GM12878 (cell line): ENCODE results near the gene SNRNP25.

Experiments used
- BCL11A ChIP-seq: IDR thresholded peaks from 2 replicates; pipeline ENCODE4 v1.6.1; 2011; ENCODE audit warnings: low read depth, low read length
- MEF2A ChIP-seq: IDR thresholded peaks from 2 replicates; pipeline ENCODE4 v1.6.1; 2011; ENCODE audit warnings: low read depth, mild to moderate bottlenecking, low read length, moderate library complexity; ENCODE audit not compliant: insufficient read depth
- MTA2 ChIP-seq: fragments of 450-650 bp; IDR thresholded peaks from 2 replicates; pipeline ENCODE4 v1.6.1; 2016; ENCODE audit warnings: low read depth, mild to moderate bottlenecking, moderate library complexity
- POLR2AphosphoS2 ChIP-seq: IDR thresholded peaks from 2 replicates; pipeline ENCODE4 v1.6.1; 2011; ENCODE audit warnings: low read depth, mild to moderate bottlenecking, low read length, improper control_type of control experiment, moderate library complexity
- SIN3A ChIP-seq: IDR thresholded peaks from 2 replicates; pipeline ENCODE4 v1.6.1; 2012; ENCODE audit warnings: low read depth, low read length, improper control_type of control experiment
- STAT3 ChIP-seq: IDR thresholded peaks from 2 replicates; pipeline ENCODE4 v1.6.1; 2011; ENCODE audit warnings: low read depth, low read length, improper control_type of control experiment
- TF ChIP-seq, protein P1 (sequence below), 3 experiments: IDR thresholded peaks in 2 of 3; conservative IDR thresholded peaks in 1 of 3; 2 replicates each; pipeline ENCODE4 v1.5.1; 2011; ENCODE audit warnings: low read depth in 3 of 3, low read length in 3 of 3, mild to moderate bottlenecking in 3 of 3, control low read depth in 2 of 3, moderate library complexity in 2 of 3, inconsistent platforms in 1 of 3, mixed read lengths in 1 of 3; ENCODE audit not compliant: control insufficient read depth in 2 of 3, insufficient read depth in 1 of 3; ENCODE audit errors: extremely low read depth in 1 of 3
- TF ChIP-seq, protein P2 (sequence below): IDR thresholded peaks from 2 replicates; pipeline ENCODE4 v1.6.1; 2012; ENCODE audit warnings: mild to moderate bottlenecking, low read depth, low read length

DNA sequence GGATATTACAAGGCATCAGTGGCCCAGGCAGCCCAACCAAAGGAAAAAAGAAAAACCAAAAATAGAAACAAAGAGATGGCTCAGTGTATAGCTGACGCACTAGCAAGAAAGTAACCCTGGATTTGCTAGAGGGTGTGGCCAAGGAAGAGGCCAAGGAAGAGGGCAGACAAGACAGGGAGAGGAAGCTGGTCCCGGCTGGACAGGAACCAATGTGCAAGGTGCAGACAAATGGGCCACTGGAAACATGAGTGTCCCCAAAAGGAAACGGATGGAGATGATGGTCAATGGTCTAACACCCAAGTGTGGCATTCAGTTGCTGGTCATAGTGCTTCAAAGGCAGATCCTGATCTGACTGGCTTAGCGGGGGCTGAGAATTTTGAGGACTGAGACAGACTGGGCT, 10.9 kb upstream of the SNRNP25 start:
- no peak for TF ChIP-seq MTA2
- TF ChIP-seq, protein P1, sequence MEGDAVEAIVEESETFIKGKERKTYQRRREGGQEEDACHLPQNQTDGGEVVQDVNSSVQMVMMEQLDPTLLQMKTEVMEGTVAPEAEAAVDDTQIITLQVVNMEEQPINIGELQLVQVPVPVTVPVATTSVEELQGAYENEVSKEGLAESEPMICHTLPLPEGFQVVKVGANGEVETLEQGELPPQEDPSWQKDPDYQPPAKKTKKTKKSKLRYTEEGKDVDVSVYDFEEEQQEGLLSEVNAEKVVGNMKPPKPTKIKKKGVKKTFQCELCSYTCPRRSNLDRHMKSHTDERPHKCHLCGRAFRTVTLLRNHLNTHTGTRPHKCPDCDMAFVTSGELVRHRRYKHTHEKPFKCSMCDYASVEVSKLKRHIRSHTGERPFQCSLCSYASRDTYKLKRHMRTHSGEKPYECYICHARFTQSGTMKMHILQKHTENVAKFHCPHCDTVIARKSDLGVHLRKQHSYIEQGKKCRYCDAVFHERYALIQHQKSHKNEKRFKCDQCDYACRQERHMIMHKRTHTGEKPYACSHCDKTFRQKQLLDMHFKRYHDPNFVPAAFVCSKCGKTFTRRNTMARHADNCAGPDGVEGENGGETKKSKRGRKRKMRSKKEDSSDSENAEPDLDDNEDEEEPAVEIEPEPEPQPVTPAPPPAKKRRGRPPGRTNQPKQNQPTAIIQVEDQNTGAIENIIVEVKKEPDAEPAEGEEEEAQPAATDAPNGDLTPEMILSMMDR (IDR thresholded peaks at IDR 0.05 in 2 of 3, conservative IDR thresholded peaks at IDR 0.05 in 1 of 3; ENCODE audit: control insufficient read depth in 2 of 3, extremely low read depth in 1 of 3, insufficient read depth in 1 of 3, low read depth in 3 of 3, low read length in 3 of 3) = no peak
- no peak for TF ChIP-seq BCL11A
- no peak for TF ChIP-seq MEF2A
- no peak for TF ChIP-seq SIN3A
- TF ChIP-seq POLR2AphosphoS2 = no peak
- TF ChIP-seq, protein P2, sequence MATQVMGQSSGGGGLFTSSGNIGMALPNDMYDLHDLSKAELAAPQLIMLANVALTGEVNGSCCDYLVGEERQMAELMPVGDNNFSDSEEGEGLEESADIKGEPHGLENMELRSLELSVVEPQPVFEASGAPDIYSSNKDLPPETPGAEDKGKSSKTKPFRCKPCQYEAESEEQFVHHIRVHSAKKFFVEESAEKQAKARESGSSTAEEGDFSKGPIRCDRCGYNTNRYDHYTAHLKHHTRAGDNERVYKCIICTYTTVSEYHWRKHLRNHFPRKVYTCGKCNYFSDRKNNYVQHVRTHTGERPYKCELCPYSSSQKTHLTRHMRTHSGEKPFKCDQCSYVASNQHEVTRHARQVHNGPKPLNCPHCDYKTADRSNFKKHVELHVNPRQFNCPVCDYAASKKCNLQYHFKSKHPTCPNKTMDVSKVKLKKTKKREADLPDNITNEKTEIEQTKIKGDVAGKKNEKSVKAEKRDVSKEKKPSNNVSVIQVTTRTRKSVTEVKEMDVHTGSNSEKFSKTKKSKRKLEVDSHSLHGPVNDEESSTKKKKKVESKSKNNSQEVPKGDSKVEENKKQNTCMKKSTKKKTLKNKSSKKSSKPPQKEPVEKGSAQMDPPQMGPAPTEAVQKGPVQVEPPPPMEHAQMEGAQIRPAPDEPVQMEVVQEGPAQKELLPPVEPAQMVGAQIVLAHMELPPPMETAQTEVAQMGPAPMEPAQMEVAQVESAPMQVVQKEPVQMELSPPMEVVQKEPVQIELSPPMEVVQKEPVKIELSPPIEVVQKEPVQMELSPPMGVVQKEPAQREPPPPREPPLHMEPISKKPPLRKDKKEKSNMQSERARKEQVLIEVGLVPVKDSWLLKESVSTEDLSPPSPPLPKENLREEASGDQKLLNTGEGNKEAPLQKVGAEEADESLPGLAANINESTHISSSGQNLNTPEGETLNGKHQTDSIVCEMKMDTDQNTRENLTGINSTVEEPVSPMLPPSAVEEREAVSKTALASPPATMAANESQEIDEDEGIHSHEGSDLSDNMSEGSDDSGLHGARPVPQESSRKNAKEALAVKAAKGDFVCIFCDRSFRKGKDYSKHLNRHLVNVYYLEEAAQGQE = no peak
- TF ChIP-seq STAT3 = no peak
